Left lung (tissue), 10 donors: ENCODE measurements around the gene ABCB6. TPM values are rescaled to one million over a fixed set of nuclear protein-coding genes. Genes with fewer than 3 reads are reported as not detected.

Experiments used
- ATAC-seq: fragments of 200-7000 bp; cut with Tn5 transposase; one replicate; pipeline ENCODE4 v1.9.1; 2020; ENCODE audit warnings: moderate library complexity
- DNase-seq, 4 donors: peaks; one replicate each; pipeline ENCODE4 v3.0.0-alpha.2; 2013 to 2020
- H3K27ac ChIP-seq, 2 donors: fragments of 200-600 bp; sonication (generic) in 1 of 2; one replicate each; pipeline versions ENCODE4 v1.5.0 to v1.8.0; 2020 to 2021
- H3K27me3 ChIP-seq, 2 donors: fragments of 200-600 bp; sonication (generic) in 1 of 2; one replicate each; pipeline versions ENCODE4 v1.5.0 to v1.8.0; 2020 to 2021
- H3K36me3 ChIP-seq, 2 donors: fragments of 200-600 bp; sonication (generic) in 1 of 2; one replicate each; pipeline versions ENCODE4 v1.5.0 to v1.8.0; 2020 to 2021
- H3K4me1 ChIP-seq, 2 donors: fragments of 200-600 bp; one replicate each; pipeline ENCODE4 v1.8.0; 2021
- H3K4me3 ChIP-seq, 2 donors: fragments of 200-600 bp; sonication (generic) in 1 of 2; one replicate each; pipeline versions ENCODE4 v1.5.0 to v1.8.0; 2020 to 2021; ENCODE audit warnings: mild to moderate bottlenecking in 1 of 2
- H3K9me3 ChIP-seq, 2 donors: fragments of 200-600 bp; sonication (generic) in 1 of 2; one replicate each; pipeline versions ENCODE4 v1.5.0 to v1.8.0; 2020 to 2021
- CTCF ChIP-seq, 2 donors: fragments of 200-600 bp; sonication (generic) in 1 of 2; IDR thresholded peaks; one replicate each; pipeline versions ENCODE4 v1.5.0 to v1.8.0; 2021; ENCODE audit warnings: antibody characterized with exemption in 2 of 2
- intact Hi-C, 2 donors: fragments of 100-400 bp; cut with DNase I; formaldehyde crosslinking; loops; one replicate each; pipeline versions ENCODE4 v1.11.2 to v1.14.2; 2022
- polyA plus RNA-seq, 6 donors: library from polyadenylated mRNA; unstranded; fragments of 120-200 nt; gene quantifications; one replicate each; pipeline ENCODE4 v1.2.1, GENCODE V29; 2013; ENCODE audit not compliant: insufficient read length in 6 of 6
- total RNA-seq, 2 donors: library from RNA; stranded (reverse); fragmentation: NEBNext Ultra II Directional; extraction: Animal tissue kit (Norgen Biotek cat#: 25700); gene quantifications; one replicate each; pipeline ENCODE4 v1.2.1, GENCODE V29; 2021
- donor health status: DM: no; HTN: yes; CAD: no.
- donor health status: DM: no; HTN: no; CAD: no.

Gene ABCB6
- total and polyA plus RNA-seq, 8 donors, result 23.2 to 45.3 (median 30.1) TPM

- no peak for TF ChIP-seq CTCF (IDR thresholded peaks at IDR 0.05)
- Histone ChIP-seq H3K4me1 (peaks cover 8 to 43% of the 10 kb centered on the region in 2 donors), H3K4me3 (no peak overlapping the region), H3K27me3 (no peaks in the 10 kb centered on the region), H3K27ac (no peak overlapping the region), H3K36me3 (peaks cover 0 to 66% of the 10 kb centered on the region in 2 donors), H3K9me3 (no peaks in the 10 kb centered on the region)
- intact Hi-C loops, result no loop called here
- ATAC-seq (no peak), DNase-seq (no peak)
Observed at GRCh38 chr2:219183151-219183772, 35.5 kb downstream of the ABCB6 start.

GRCh38 chr2:219182331-219183150 lies 36.2 kb downstream of the ABCB6 start:
- Histone ChIP-seq H3K4me1 (peaks cover 8 to 43% of the 10 kb centered on the region in 2 donors), H3K27me3 (no peaks in the 10 kb centered on the region), H3K36me3 (peaks cover 0 to 66% of the 10 kb centered on the region in 2 donors), H3K4me3 (no peak overlapping the region), H3K9me3 (no peaks in the 10 kb centered on the region), H3K27ac (peak overlapping the region in 1 of 2 donors; percentile 34)
- no peak for TF ChIP-seq CTCF (IDR thresholded peaks at IDR 0.05)
- no peak for ATAC-seq
- no peak for DNase-seq
- intact Hi-C loops, result no loop called here

GRCh38 chr2:219181531-219181930 lies 37.2 kb downstream of the ABCB6 start:
- TF ChIP-seq CTCF (IDR thresholded peaks at IDR 0.05), result no peak
- DNase-seq, result no peak
- peak overlapping the region in 1 of 2 donors; percentile 34 for H3K27ac ChIP-seq
- ATAC-seq, result no peak
- H3K9me3 ChIP-seq, result no peaks in the 10 kb centered on the region
- intact Hi-C loops, result no loop called here
- peaks cover 8 to 46% of the 10 kb centered on the region in 2 donors for H3K4me1 ChIP-seq
- H3K4me3 ChIP-seq, result no peak overlapping the region
- H3K27me3 ChIP-seq, result no peaks in the 10 kb centered on the region
- peaks cover 0 to 66% of the 10 kb centered on the region in 2 donors for H3K36me3 ChIP-seq

- intact Hi-C loops, result no loop called here
- H3K4me3 ChIP-seq, result no peak overlapping the region
- no peak for DNase-seq
- H3K36me3 ChIP-seq, result peaks cover 0 to 64% of the 10 kb centered on the region in 2 donors
- H3K9me3 ChIP-seq, result no peaks in the 10 kb centered on the region
- TF ChIP-seq CTCF (IDR thresholded peaks at IDR 0.05), result no peak
- no peak overlapping the region for H3K27ac ChIP-seq
- H3K27me3 ChIP-seq, result no peaks in the 10 kb centered on the region
- no peak for ATAC-seq
- H3K4me1 ChIP-seq, result peaks cover 10 to 49% of the 10 kb centered on the region in 2 donors
Observed at GRCh38 chr2:219180961-219181360, 37.8 kb downstream of the ABCB6 start.
